Chondrocyte (in vitro differentiated cells): Measurements from ENCODE around the gene ARHGEF5. TPM values are rescaled to one million over a fixed set of nuclear protein-coding genes. Genes with fewer than 3 reads are reported as not detected.
"Not testable (repeated sequence)": the region's sequence is repeated elsewhere in the genome, so short reads cannot be mapped to it uniquely, and the experiment has no call there.

ENCODE experiments used
- DNase-seq: peaks from one replicate; pipeline ENCODE4 v3.0.0; 2021; ENCODE audit warnings: mixed read lengths, low spot score
- H3K27ac Mint-ChIP-seq: one replicate; pipeline ENCODE4 v1.8.0; 2021; ENCODE audit warnings: mild to moderate bottlenecking, moderate library complexity, mixed read lengths; ENCODE audit not compliant: unreplicated experiment
- H3K27me3 Mint-ChIP-seq: 2 replicates; pipeline ENCODE4 v1.8.0; 2021; ENCODE audit warnings: low read depth, mixed read lengths
- H3K36me3 Mint-ChIP-seq: 2 replicates; pipeline ENCODE4 v1.8.0; 2021; ENCODE audit warnings: low read depth, mixed read lengths
- H3K4me1 Mint-ChIP-seq: 2 replicates; pipeline ENCODE4 v1.8.0; 2021; ENCODE audit warnings: low read depth, mild to moderate bottlenecking, mixed read lengths
- H3K4me3 Mint-ChIP-seq: one replicate; pipeline ENCODE4 v1.8.0; 2021; ENCODE audit warnings: mild to moderate bottlenecking, moderate library complexity, mixed read lengths; ENCODE audit not compliant: unreplicated experiment
- H3K9me3 Mint-ChIP-seq: 2 replicates; pipeline ENCODE4 v1.8.0; 2021; ENCODE audit warnings: low read depth, mixed read lengths
- long read RNA-seq: library from polyadenylated mRNA; stranded (forward); transcript quantifications from one replicate; pipeline ENCODE4 v2.0.0, GENCODE V29; 2021
- total RNA-seq: library from RNA; stranded (reverse); gene quantifications from 3 replicates; pipeline ENCODE4 v1.2.1, GENCODE V29; 2021

The ARHGEF5 gene
- 2.6 to 7.3 TPM (median 7.2 TPM) in 3 replicates for total RNA-seq
- long read RNA-seq, full-length matches to known transcripts: 2 of 2 reads
- long read RNA-seq, partial matches to known transcripts: 0 of 2 reads
- long read RNA-seq, other reads (novel, unspliced or antisense): 0 of 2 reads

GRCh38 chr7:144355176-144355822, at the start of gene ARHGEF5:
Gene ARHGEF5 (plus strand): TSS chr7:144355402. CDS start chr7:144362670, 7,268 bp downstream.
- H3K4me1 Mint-ChIP-seq, H3K27me3 Mint-ChIP-seq, H3K9me3 Mint-ChIP-seq, H3K36me3 Mint-ChIP-seq, DNase-seq: not testable (repeated sequence)
- Mint-ChIP-seq H3K27ac (peak within 1 kb of the TSS; percentile 54), H3K4me3 (peak within 1 kb of the TSS; percentile 70)

- not testable (repeated sequence) for H3K27ac Mint-ChIP-seq, H3K4me1 Mint-ChIP-seq, DNase-seq, H3K36me3 Mint-ChIP-seq, H3K27me3 Mint-ChIP-seq, H3K4me3 Mint-ChIP-seq, H3K9me3 Mint-ChIP-seq
These were observed 45.5 kb upstream of the ARHGEF5 start for GRCh38 chr7:144309702-144310101.

- not testable (repeated sequence) for H3K4me3 Mint-ChIP-seq, H3K27ac Mint-ChIP-seq, H3K36me3 Mint-ChIP-seq, H3K27me3 Mint-ChIP-seq, DNase-seq, H3K9me3 Mint-ChIP-seq, H3K4me1 Mint-ChIP-seq
These were observed 44.0 kb upstream of the ARHGEF5 start for GRCh38 chr7:144311218-144311617.

GRCh38 chr7:144311872-144312469, 43.2 kb upstream of the ARHGEF5 start, which contains the start of gene OR2A1:
Gene OR2A1 (plus strand): TSS chr7:144312419. CDS start chr7:144318125, 5,706 bp downstream.
- not testable (repeated sequence) for H3K9me3 Mint-ChIP-seq, H3K27ac Mint-ChIP-seq, H3K27me3 Mint-ChIP-seq, H3K4me1 Mint-ChIP-seq, DNase-seq, H3K36me3 Mint-ChIP-seq, H3K4me3 Mint-ChIP-seq

GRCh38 chr7:144317537-144317936, 37.7 kb upstream of the ARHGEF5 start:
- not testable (repeated sequence) for H3K27me3 Mint-ChIP-seq, H3K4me3 Mint-ChIP-seq, H3K27ac Mint-ChIP-seq, H3K9me3 Mint-ChIP-seq, H3K4me1 Mint-ChIP-seq, DNase-seq, H3K36me3 Mint-ChIP-seq

- not testable (repeated sequence) for H3K4me3 Mint-ChIP-seq, H3K36me3 Mint-ChIP-seq, H3K9me3 Mint-ChIP-seq, H3K27me3 Mint-ChIP-seq, H3K27ac Mint-ChIP-seq, H3K4me1 Mint-ChIP-seq, DNase-seq
These were observed 35.7 kb upstream of the ARHGEF5 start for GRCh38 chr7:144319547-144319946.

GRCh38 chr7:144321677-144322206, 33.5 kb upstream of the ARHGEF5 start:
- not testable (repeated sequence) for H3K27me3 Mint-ChIP-seq, H3K4me1 Mint-ChIP-seq, DNase-seq, H3K9me3 Mint-ChIP-seq, H3K36me3 Mint-ChIP-seq, H3K27ac Mint-ChIP-seq, H3K4me3 Mint-ChIP-seq

- H3K27me3 Mint-ChIP-seq, H3K9me3 Mint-ChIP-seq, H3K4me1 Mint-ChIP-seq, H3K27ac Mint-ChIP-seq, H3K36me3 Mint-ChIP-seq, H3K4me3 Mint-ChIP-seq, DNase-seq: not testable (repeated sequence)
These were observed 31.8 kb upstream of the ARHGEF5 start for GRCh38 chr7:144323359-144323758.

GRCh38 chr7:144325868-144326267, 29.3 kb upstream of the ARHGEF5 start:
- H3K36me3 Mint-ChIP-seq, H3K27me3 Mint-ChIP-seq, H3K4me1 Mint-ChIP-seq, H3K27ac Mint-ChIP-seq, DNase-seq, H3K4me3 Mint-ChIP-seq, H3K9me3 Mint-ChIP-seq: not testable (repeated sequence)

GRCh38 chr7:144330044-144330443, 25.2 kb upstream of the ARHGEF5 start:
- not testable (repeated sequence) for H3K4me1 Mint-ChIP-seq, H3K27ac Mint-ChIP-seq, DNase-seq, H3K36me3 Mint-ChIP-seq, H3K4me3 Mint-ChIP-seq, H3K9me3 Mint-ChIP-seq, H3K27me3 Mint-ChIP-seq
